ENCODE data around the gene ADARB2. TPM values are rescaled to one million over a fixed set of nuclear protein-coding genes. Genes with fewer than 3 reads are reported as not detected.

Gene ADARB2
- total and polyA plus RNA-seq, 4 experiments from 2014 or later = 13.5 to 14.1 TPM; not detected in 2

- H3K27ac Mint-ChIP-seq = no peak overlapping the region
- Histone ChIP-seq H3K4me3 (ENCODE audit: low read length in 2 of 2) (no peak overlapping the region), H3K36me3 (ENCODE audit: insufficient read depth, low read length) (no peaks in the 10 kb centered on the region), H3K27me3 (ENCODE audit: insufficient read depth, low read length) (no peaks in the 10 kb centered on the region), H3K4me1 (ENCODE audit: insufficient read depth, low read length) (no peaks in the 10 kb centered on the region), H3K9me3 (ENCODE audit: control insufficient read depth in 1 of 2, low read length in 2 of 2) (no peaks in the 10 kb centered on the region), H3K27ac (ENCODE audit: low read depth, low read length) (no peak overlapping the region)
- POLR2A ChIA-PET (ENCODE audit: partially characterized antibody) = no interaction called here
- peaks cover 5 to 11% of the 10 kb centered on the region in 2 donors for H3K27me3 Mint-ChIP-seq
- peaks cover 0 to 6% (median 0%) of the 10 kb centered on the region in 8 donors for H3K9me3 Mint-ChIP-seq
- intact Hi-C loops (cut with micrococcal nuclease) = no loop called here
- H3K4me3 Mint-ChIP-seq = no peak overlapping the region
- no peaks in the 10 kb centered on the region for H3K36me3 Mint-ChIP-seq
- DNase-seq = no peak
- peaks cover 0 to 2% (median 0%) of the 10 kb centered on the region in 4 donors for H3K4me1 Mint-ChIP-seq
- CTCF ChIA-PET (ENCODE audit: partially characterized antibody) = no interaction called here
Measured at GRCh38 chr10:1508096-1508495, 229.2 kb downstream of the ADARB2 start.

GRCh38 chr10:1507436-1507835 lies 229.9 kb downstream of the ADARB2 start:
- Histone ChIP-seq H3K9me3 (ENCODE audit: control insufficient read depth in 1 of 2, low read length in 2 of 2) (no peaks in the 10 kb centered on the region), H3K36me3 (ENCODE audit: insufficient read depth, low read length) (no peaks in the 10 kb centered on the region), H3K4me3 (ENCODE audit: low read length in 2 of 2) (no peak overlapping the region), H3K27ac (ENCODE audit: low read depth, low read length) (no peak overlapping the region), H3K4me1 (ENCODE audit: insufficient read depth, low read length) (no peaks in the 10 kb centered on the region), H3K27me3 (ENCODE audit: insufficient read depth, low read length) (no peaks in the 10 kb centered on the region)
- POLR2A ChIA-PET (ENCODE audit: partially characterized antibody) = no interaction called here
- Mint-ChIP-seq H3K4me1 (peaks cover 0 to 2% (median 0%) of the 10 kb centered on the region in 4 donors), H3K27me3 (peaks cover 5 to 11% of the 10 kb centered on the region in 2 donors), H3K9me3 (peaks cover 0 to 6% (median 0%) of the 10 kb centered on the region in 8 donors), H3K27ac (no peak overlapping the region), H3K36me3 (no peaks in the 10 kb centered on the region), H3K4me3 (no peak overlapping the region)
- DNase-seq = no peak
- intact Hi-C loops (cut with micrococcal nuclease) = no loop called here
- CTCF ChIA-PET (ENCODE audit: partially characterized antibody) = no interaction called here

- intact Hi-C loops (cut with micrococcal nuclease) = no loop called here
- Mint-ChIP-seq H3K36me3 (no peaks in the 10 kb centered on the region), H3K4me1 (peaks cover 0 to 2% (median 0%) of the 10 kb centered on the region in 4 donors), H3K9me3 (peaks cover 0 to 6% (median 0%) of the 10 kb centered on the region in 8 donors), H3K4me3 (no peak overlapping the region), H3K27me3 (peaks cover 3 to 5% of the 10 kb centered on the region in 2 donors), H3K27ac (no peak overlapping the region)
- ChIA-PET POLR2A (ENCODE audit: partially characterized antibody) (no interaction called here), CTCF (ENCODE audit: partially characterized antibody) (no interaction called here)
- DNase-seq = no peak
- Histone ChIP-seq H3K9me3 (ENCODE audit: control insufficient read depth in 1 of 2, low read length in 2 of 2) (no peaks in the 10 kb centered on the region), H3K4me1 (ENCODE audit: insufficient read depth, low read length) (no peaks in the 10 kb centered on the region), H3K27ac (ENCODE audit: low read depth, low read length) (no peak overlapping the region), H3K4me3 (ENCODE audit: low read length in 2 of 2) (no peak overlapping the region), H3K27me3 (ENCODE audit: insufficient read depth, low read length) (no peaks in the 10 kb centered on the region), H3K36me3 (ENCODE audit: insufficient read depth, low read length) (no peaks in the 10 kb centered on the region)
Measured at GRCh38 chr10:1504940-1505339, 232.4 kb downstream of the ADARB2 start.

- Mint-ChIP-seq H3K9me3 (peaks cover 0 to 6% (median 0%) of the 10 kb centered on the region in 8 donors), H3K36me3 (no peaks in the 10 kb centered on the region), H3K27ac (no peak overlapping the region), H3K27me3 (peaks cover 3 to 5% of the 10 kb centered on the region in 2 donors), H3K4me3 (no peak overlapping the region), H3K4me1 (peaks cover 0 to 2% (median 0%) of the 10 kb centered on the region in 4 donors)
- no peaks in the 10 kb centered on the region for H3K36me3 ChIP-seq (ENCODE audit: insufficient read depth, low read length)
- H3K27me3 ChIP-seq (ENCODE audit: insufficient read depth, low read length) = no peaks in the 10 kb centered on the region
- no peak overlapping the region for H3K27ac ChIP-seq (ENCODE audit: low read depth, low read length)
- H3K9me3 ChIP-seq (ENCODE audit: control insufficient read depth in 1 of 2, low read length in 2 of 2) = no peaks in the 10 kb centered on the region
- ChIA-PET POLR2A (ENCODE audit: partially characterized antibody) (no interaction called here), CTCF (ENCODE audit: partially characterized antibody) (no interaction called here)
- no peaks in the 10 kb centered on the region for H3K4me1 ChIP-seq (ENCODE audit: insufficient read depth, low read length)
- H3K4me3 ChIP-seq (ENCODE audit: low read length in 2 of 2) = no peak overlapping the region
- intact Hi-C loops (cut with micrococcal nuclease) = no loop called here
- no peak for DNase-seq
Measured at GRCh38 chr10:1504286-1504685, 233.0 kb downstream of the ADARB2 start.

- peaks cover 3 to 4% of the 10 kb centered on the region in 2 donors for H3K27me3 Mint-ChIP-seq
- ChIA-PET POLR2A (ENCODE audit: partially characterized antibody) (no interaction called here), CTCF (ENCODE audit: partially characterized antibody) (no interaction called here)
- no peaks in the 10 kb centered on the region for H3K36me3 ChIP-seq (ENCODE audit: insufficient read depth, low read length)
- no peak for DNase-seq
- H3K27me3 ChIP-seq (ENCODE audit: insufficient read depth, low read length) = no peaks in the 10 kb centered on the region
- H3K9me3 ChIP-seq (ENCODE audit: control insufficient read depth in 1 of 2, low read length in 2 of 2) = no peaks in the 10 kb centered on the region
- H3K9me3 Mint-ChIP-seq = peaks cover 0 to 6% (median 0%) of the 10 kb centered on the region in 8 donors
- no peak overlapping the region for H3K27ac ChIP-seq (ENCODE audit: low read depth, low read length)
- intact Hi-C loops (cut with micrococcal nuclease) = no loop called here
- H3K4me1 ChIP-seq (ENCODE audit: insufficient read depth, low read length) = no peaks in the 10 kb centered on the region
- no peak overlapping the region for H3K27ac Mint-ChIP-seq
- no peaks in the 10 kb centered on the region for H3K36me3 Mint-ChIP-seq
- no peak overlapping the region for H3K4me3 ChIP-seq (ENCODE audit: low read length in 2 of 2)
- H3K4me1 Mint-ChIP-seq = peaks cover 0 to 2% (median 0%) of the 10 kb centered on the region in 4 donors
- no peak overlapping the region for H3K4me3 Mint-ChIP-seq
Measured at GRCh38 chr10:1502451-1502850, 234.9 kb downstream of the ADARB2 start.

- H3K27ac Mint-ChIP-seq = no peak overlapping the region
- intact Hi-C loops (cut with micrococcal nuclease) = no loop called here
- ChIA-PET CTCF (ENCODE audit: partially characterized antibody) (no interaction called here), POLR2A (ENCODE audit: partially characterized antibody) (no interaction called here)
- Histone ChIP-seq H3K4me1 (ENCODE audit: insufficient read depth, low read length) (no peaks in the 10 kb centered on the region), H3K36me3 (ENCODE audit: insufficient read depth, low read length) (no peaks in the 10 kb centered on the region), H3K9me3 (ENCODE audit: control insufficient read depth in 1 of 2, low read length in 2 of 2) (no peaks in the 10 kb centered on the region), H3K27me3 (ENCODE audit: insufficient read depth, low read length) (no peaks in the 10 kb centered on the region), H3K27ac (ENCODE audit: low read depth, low read length) (no peak overlapping the region), H3K4me3 (ENCODE audit: low read length in 2 of 2) (no peak overlapping the region)
- H3K9me3 Mint-ChIP-seq = peaks cover 0 to 4% (median 0%) of the 10 kb centered on the region in 8 donors
- H3K4me1 Mint-ChIP-seq = no peaks in the 10 kb centered on the region
- no peaks in the 10 kb centered on the region for H3K36me3 Mint-ChIP-seq
- peaks cover 0 to 3% of the 10 kb centered on the region in 2 donors for H3K27me3 Mint-ChIP-seq
- H3K4me3 Mint-ChIP-seq = no peak overlapping the region
- DNase-seq = no peak
Measured at GRCh38 chr10:1499359-1499957, 237.9 kb downstream of the ADARB2 start.

- H3K27me3 Mint-ChIP-seq = peaks cover 0 to under 1% of the 10 kb centered on the region in 2 donors
- ChIA-PET POLR2A (ENCODE audit: partially characterized antibody) (no interaction called here), CTCF (ENCODE audit: partially characterized antibody) (no interaction called here)
- no peaks in the 10 kb centered on the region for H3K4me1 Mint-ChIP-seq
- Histone ChIP-seq H3K4me3 (ENCODE audit: low read length in 2 of 2) (no peak overlapping the region), H3K4me1 (ENCODE audit: insufficient read depth, low read length) (no peaks in the 10 kb centered on the region), H3K27ac (ENCODE audit: low read depth, low read length) (no peak overlapping the region), H3K9me3 (ENCODE audit: control insufficient read depth in 1 of 2, low read length in 2 of 2) (no peaks in the 10 kb centered on the region), H3K36me3 (ENCODE audit: insufficient read depth, low read length) (no peaks in the 10 kb centered on the region), H3K27me3 (ENCODE audit: insufficient read depth, low read length) (no peaks in the 10 kb centered on the region)
- H3K4me3 Mint-ChIP-seq = no peak overlapping the region
- DNase-seq = no peak
- H3K9me3 Mint-ChIP-seq = no peaks in the 10 kb centered on the region
- intact Hi-C loops (cut with micrococcal nuclease) = no loop called here
- no peak overlapping the region for H3K27ac Mint-ChIP-seq
- no peaks in the 10 kb centered on the region for H3K36me3 Mint-ChIP-seq
Measured at GRCh38 chr10:1498746-1499358, 238.5 kb downstream of the ADARB2 start.
